GM12878 (cell line): ENCODE measurements around the gene HMHB1. TPM values are rescaled to one million over a fixed set of nuclear protein-coding genes. Genes with fewer than 3 reads are reported as not detected.

Experiments used
- ATAC-seq: fragments of 200-7000 bp; cut with Tn5 transposase; 3 replicates; pipeline ENCODE4 v1.9.1; 2020; ENCODE audit warnings: mild to moderate bottlenecking, moderate library complexity
- BruUV-seq: library from RNA; stranded (reverse); fragments of 400-500 nt; replicated peaks from 2 replicates; lab custom pipeline; 2021; lab: Mats Ljungman, UMichigan
- CTCF ChIA-PET: fragments of 300-600 bp; sonication (Branson Sonifier 250); formaldehyde crosslinking; extraction: SDS; loops from one replicate; lab custom pipeline; 2021; ENCODE audit warnings: inconsistent platforms; lab: Yijun Ruan, JAX
- POLR2A ChIA-PET: fragments of 350-600 bp; formaldehyde crosslinking; extraction: SDS; loops from one replicate; lab custom pipeline; 2021; ENCODE audit warnings: inconsistent platforms; lab: Charles Lee
- RAD21 ChIA-PET: fragments of 300-600 bp; sonication (Branson Sonifier 250); formaldehyde crosslinking; loops from one replicate; lab custom pipeline; 2023; ENCODE audit warnings: antibody characterized with exemption; ENCODE audit not compliant: unreplicated experiment; lab: Charles Lee
- SMC1A ChIA-PET: fragments of 300-600 bp; sonication (Branson Sonifier 250); formaldehyde crosslinking; loops from one replicate; lab custom pipeline; 2023; ENCODE audit not compliant: unreplicated experiment, uncharacterized antibody; lab: Charles Lee
- DNase-seq: peaks from one replicate; pipeline ENCODE4 v3.0.0-alpha.2; 2011; ENCODE audit warnings: low read depth, low spot score
- FAIRE-seq: peaks from 3 replicates; lab custom pipeline; 2011; peaks lifted over from hg19 to GRCh38; lab: Jason Lieb, UNC
- H2AFZ ChIP-seq: 2 replicates; pipeline ENCODE4 v1.6.0; 2011; ENCODE audit warnings: low read depth, low read length, control low read depth; ENCODE audit not compliant: control insufficient read depth
- H3K27ac ChIP-seq: 2 replicates; pipeline ENCODE4 v1.5.1; 2011; ENCODE audit warnings: control low read depth; ENCODE audit not compliant: control insufficient read depth, insufficient read depth
- H3K27me3 ChIP-seq, 2 experiments: replicated peaks in 1 of 2; 2 replicates each; pipeline versions ENCODE4 v1.6.0 to v1.6.1; 2011; ENCODE audit warnings: low read length in 1 of 2; ENCODE audit not compliant: control insufficient read depth in 2 of 2, insufficient read depth in 2 of 2
- H3K36me3 ChIP-seq, 2 experiments: 2 replicates each; pipeline ENCODE4 v1.5.1; 2011; ENCODE audit warnings: low read length in 1 of 2; ENCODE audit not compliant: control insufficient read depth in 2 of 2, insufficient read depth in 2 of 2
- H3K4me1 ChIP-seq: 2 replicates; pipeline ENCODE4 v1.6.1; 2011; ENCODE audit warnings: mild to moderate bottlenecking, low read length, moderate library complexity, mixed read lengths; ENCODE audit not compliant: control insufficient read depth, insufficient read depth
- H3K4me2 ChIP-seq: 2 replicates; pipeline ENCODE4 v1.6.0; 2011; ENCODE audit warnings: control low read depth; ENCODE audit not compliant: control insufficient read depth, insufficient read depth
- H3K4me3 ChIP-seq: fragments of 200-600 bp; sonication (generic); 2 replicates; pipeline ENCODE4 v1.5.1; 2016
- H3K79me2 ChIP-seq: 2 replicates; pipeline ENCODE4 v1.6.0; 2011; ENCODE audit warnings: low read length; ENCODE audit not compliant: control insufficient read depth, insufficient read depth
- H3K9ac ChIP-seq: 2 replicates; pipeline ENCODE4 v1.8.0; 2011; ENCODE audit warnings: low read length, control low read depth, mixed read lengths; ENCODE audit not compliant: control insufficient read depth, insufficient read depth
- H3K9me3 ChIP-seq: replicated peaks from 3 replicates; pipeline ENCODE4 v1.5.1; 2011; ENCODE audit warnings: mild to moderate bottlenecking, low read length; ENCODE audit not compliant: control insufficient read depth, insufficient read depth
- H4K20me1 ChIP-seq: 2 replicates; pipeline ENCODE4 v1.6.0; 2011; ENCODE audit not compliant: control insufficient read depth, insufficient read depth
- ATF2 ChIP-seq: IDR thresholded peaks from 2 replicates; pipeline ENCODE4 v1.6.1; 2012; ENCODE audit warnings: low read length, inconsistent platforms
- BCL11A ChIP-seq: IDR thresholded peaks from 2 replicates; pipeline ENCODE4 v1.6.1; 2011; ENCODE audit warnings: low read depth, low read length
- BCLAF1 ChIP-seq: fragments of 450-650 bp; IDR thresholded peaks from 2 replicates; pipeline ENCODE4 v1.6.1; 2017; ENCODE audit warnings: antibody characterized with exemption, mild to moderate bottlenecking, moderate library complexity
- FOXK2 ChIP-seq: fragments of 450-650 bp; IDR thresholded peaks from 2 replicates; pipeline ENCODE4 v1.6.1; 2017; ENCODE audit warnings: mild to moderate bottlenecking, moderate library complexity
- KDM1A ChIP-seq: fragments of 200-600 bp; sonication (generic); IDR thresholded peaks from 2 replicates; pipeline ENCODE4 v1.6.1; 2016; ENCODE audit warnings: borderline replicate concordance
- MEF2A ChIP-seq: IDR thresholded peaks from 2 replicates; pipeline ENCODE4 v1.6.1; 2011; ENCODE audit warnings: low read depth, mild to moderate bottlenecking, low read length, moderate library complexity; ENCODE audit not compliant: insufficient read depth
- NR2C2 ChIP-seq: IDR thresholded peaks from 2 replicates; pipeline ENCODE4 v1.6.1; 2011; ENCODE audit warnings: borderline replicate concordance, low read depth; ENCODE audit not compliant: control insufficient read depth, insufficient read length
- POLR2AphosphoS2 ChIP-seq: IDR thresholded peaks from 2 replicates; pipeline ENCODE4 v1.6.1; 2011; ENCODE audit warnings: low read depth, mild to moderate bottlenecking, low read length, improper control_type of control experiment, moderate library complexity
- POU2F2 ChIP-seq: IDR thresholded peaks from 3 replicates; pipeline ENCODE4 v1.6.1; 2011; ENCODE audit warnings: low read depth, mild to moderate bottlenecking, low read length, borderline replicate concordance
- RB1 ChIP-seq: fragments of 450-650 bp; formaldehyde crosslinking; IDR thresholded peaks from 2 replicates; pipeline ENCODE4 v1.6.1; 2017; ENCODE audit warnings: mild to moderate bottlenecking, borderline replicate concordance
- RCOR1 ChIP-seq: conservative IDR thresholded peaks from 2 replicates; pipeline ENCODE4 v1.6.1; 2012; ENCODE audit warnings: low read depth, low read length, improper control_type of control experiment
- RELA ChIP-seq: fragments of 450-650 bp; IDR thresholded peaks from 2 replicates; pipeline ENCODE4 v1.8.0; 2014; ENCODE audit warnings: borderline replicate concordance; ENCODE audit not compliant: partially characterized antibody
- SIX5 ChIP-seq: IDR thresholded peaks from 2 replicates; pipeline ENCODE4 v1.6.1; 2011; ENCODE audit warnings: mild to moderate bottlenecking, low read depth, low read length, moderate library complexity; ENCODE audit not compliant: severe bottlenecking
- TCF7 ChIP-seq: IDR thresholded peaks from 2 replicates; pipeline ENCODE4 v1.6.1; 2014; ENCODE audit warnings: antibody characterized with exemption, borderline replicate concordance
- WGBS: methylation state at CpG from one replicate; pipeline ENCODE4 v1.1.6; 2016; ENCODE audit warnings: low lambda C conversion rate; ENCODE audit not compliant: insufficient replicate concordance, insufficient coverage; ENCODE audit errors: missing lambda C conversion rate; 5-methylcytosine and 5-hydroxymethylcytosine counted together
- in situ Hi-C: fragments of 300-500 bp; cut with MboI; formaldehyde crosslinking; loops from 9 replicates; pipeline ENCODE4 v1.14.3; 2018; ENCODE audit warnings: mixed read lengths
- intact Hi-C: fragments of 100-400 bp; cut with micrococcal nuclease; formaldehyde crosslinking; loops from one replicate; pipeline ENCODE4 v1.14.2; 2022; ENCODE audit not compliant: unreplicated experiment
- polyA plus RNA-seq, 11 experiments: library from polyadenylated mRNA; depleted of rRNA in 4 of 11; unstranded in 6 of 11; stranded (reverse) in 5 of 11; fragments of >200 nt; fragmentation: Nextera tagmentation in 4 of 11; fragmentation: Illumina TruSeq in 1 of 11; extraction: Ambion mirVana in 4 of 11; extraction: Trizol in 1 of 11; gene quantifications; 1 replicate in 1 of 11; 2 replicates in 10 of 11; pipeline versions ENCODE4 v1.2.1 to v1.2.3, GENCODE V29; 2011 to 2016; ENCODE audit warnings: inconsistent platforms in 2 of 11, missing spikeins in 2 of 11, low read depth in 1 of 11
- total RNA-seq, 4 experiments: library from RNA; depleted of rRNA in 3 of 4; stranded (reverse); fragments of >200 nt in 3 of 4; fragmentation: Illumina TruSeq in 1 of 4; extraction: Trizol in 1 of 4; gene quantifications; 2 replicates each; pipeline versions ENCODE4 v1.2.1 to v1.2.3, GENCODE V29; 2013 to 2021

HMHB1 gene
- total and polyA plus RNA-seq, 10 of the 15 experiments (the other 5 are each of a cell fraction or from before 2014, with no cell fraction given) = 0.45 to 20.3 (median 4.6) TPM

- no peak overlapping the region for H3K4me3 ChIP-seq
- no TSS peak for BruUV-seq
- H3K4me1 ChIP-seq = no peaks in the 10 kb centered on the region
- in situ Hi-C loops = no loop called here
- ChIA-PET POLR2A (no interaction called here), SMC1A (interaction anchor here (1.0 to 1.2 kb wide), 2 partner anchors 9 to 21 kb away, joined by 3 read pairs; no protein-coding TSS in a partner anchor), CTCF (interaction anchor here (1.1 to 1.2 kb wide), 2 partner anchors 9 to 37 kb away, joined by 3 to 4 read pairs; no protein-coding TSS in a partner anchor), RAD21 (no interaction called here)
- H4K20me1 ChIP-seq = no peaks in the 10 kb centered on the region
- no peaks in the 10 kb centered on the region for H3K9me3 ChIP-seq
- TF ChIP-seq POU2F2 (no peak), ATF2 (no peak), NR2C2 (no peak)
- intact Hi-C loops = no loop called here
- ATAC-seq (no peak), FAIRE-seq (no peak), DNase-seq (no peak)
- H3K36me3 ChIP-seq = no peaks in the 10 kb centered on the region
- H3K4me2 ChIP-seq = no peak overlapping the region
- H2AFZ ChIP-seq = no peak overlapping the region
- no peak overlapping the region for H3K27ac ChIP-seq
- H3K27me3 ChIP-seq = no peaks in the 10 kb centered on the region
- WGBS = 100% methylated on average over 2 of the region's 2 CpGs
- H3K9ac ChIP-seq = no peak overlapping the region
- no peaks in the 10 kb centered on the region for H3K79me2 ChIP-seq
Measured at GRCh38 chr5:143779506-143779905, 32.5 kb upstream of the HMHB1 start.

GRCh38 chr5:143781993-143782520 lies 29.9 kb upstream of the HMHB1 start:
- H3K36me3 ChIP-seq = no peaks in the 10 kb centered on the region
- ATAC-seq (no peak), DNase-seq (no peak), FAIRE-seq (no peak)
- no peaks in the 10 kb centered on the region for H3K4me1 ChIP-seq
- 100% methylated on average over 2 of the region's 2 CpGs for WGBS
- H4K20me1 ChIP-seq = no peaks in the 10 kb centered on the region
- SMC1A ChIA-PET = interaction anchor here (1.0 to 1.6 kb wide), 6 partner anchors 11 to 24 kb away, joined by 3 to 9 read pairs (median 3); no protein-coding TSS in a partner anchor
- no peaks in the 10 kb centered on the region for H3K79me2 ChIP-seq
- H3K27ac ChIP-seq = no peak overlapping the region
- no TSS peak for BruUV-seq
- H3K4me2 ChIP-seq = no peak overlapping the region
- in situ Hi-C loops (no loop called here), intact Hi-C loops (no loop called here)
- H3K9ac ChIP-seq = no peak overlapping the region
- H3K27me3 ChIP-seq = no peaks in the 10 kb centered on the region
- POLR2A ChIA-PET = no interaction called here
- H3K9me3 ChIP-seq = no peaks in the 10 kb centered on the region
- no peak overlapping the region for H3K4me3 ChIP-seq
- H2AFZ ChIP-seq = no peak overlapping the region
- CTCF ChIA-PET = interaction anchor here (0.8 to 1.9 kb wide), 3 partner anchors 11 to 44 kb away, joined by 3 to 6 read pairs (median 3); no protein-coding TSS in a partner anchor
- RAD21 ChIA-PET = interaction anchor here (1.7 kb wide), 1 partner anchor 13 kb away, joined by 3 read pairs; no protein-coding TSS in a partner anchor
- no peak for TF ChIP-seq SIX5
- no peak for TF ChIP-seq TCF7
- no peak for TF ChIP-seq RB1
- TF ChIP-seq FOXK2 = no peak
- no peak for TF ChIP-seq BCLAF1
- TF ChIP-seq POLR2AphosphoS2 = no peak
- no peak for TF ChIP-seq MEF2A
- TF ChIP-seq KDM1A = no peak
- TF ChIP-seq RELA = no peak
- TF ChIP-seq RCOR1 = no peak
- no peak for TF ChIP-seq BCL11A
